PC-3 (cell line): ENCODE measurements around the gene CRYBG2.

Source experiments
- CTCF ChIP-seq: fragments of 300-600 bp; sonication (generic); conservative IDR thresholded peaks from 2 replicates; pipeline ENCODE4 v1.5.1; 2017; ENCODE audit warnings: antibody characterized with exemption, low read depth, mild to moderate bottlenecking, low read length
- EZH2 ChIP-seq: fragments of 300-600 bp; sonication (generic); IDR thresholded peaks from one replicate; pipeline ENCODE4 v1.6.1; 2017; ENCODE audit warnings: antibody characterized with exemption, mild to moderate bottlenecking, low read length; ENCODE audit not compliant: unreplicated experiment
- EZH2phosphoT487 ChIP-seq: fragments of 300-600 bp; sonication (generic); IDR thresholded peaks from 2 replicates; pipeline ENCODE4 v1.6.1; 2018; ENCODE audit warnings: mild to moderate bottlenecking, antibody characterized with exemption, low read length, borderline replicate concordance

- no peak for TF ChIP-seq EZH2
- TF ChIP-seq CTCF: no peak
- TF ChIP-seq EZH2phosphoT487: no peak
These were observed 51.1 kb downstream of the CRYBG2 start for GRCh38 chr1:26302733-26303405.
